Measurements from ENCODE around the gene SDHAF3.

- no peak for TF ChIP-seq TAF1 (IDR thresholded peaks at IDR 0.05; ENCODE audit: borderline replicate concordance, insufficient read depth, low read length)
- TF ChIP-seq POLR2AphosphoS5 (IDR thresholded peaks at IDR 0.05; ENCODE audit: low read depth, low read length) = no peak
- TF ChIP-seq REST (IDR thresholded peaks at IDR 0.05; ENCODE audit: insufficient read depth in 1 of 2, low read depth in 2 of 2, low read length in 2 of 2) = no peak
- TF ChIP-seq SIN3A (IDR thresholded peaks at IDR 0.05; ENCODE audit: borderline replicate concordance, insufficient read depth, low read length) = no peak
- TF ChIP-seq FOXP2 (optimal IDR thresholded peaks at IDR 0.05; ENCODE audit: borderline replicate concordance, extremely low read depth, extremely low read length, insufficient read depth) = no peak
These were observed 50.3 kb downstream of the SDHAF3 start for GRCh38 chr7:97167749-97168148.
